ENCODE data around the gene ITGA3.

ITGA3 gene

GRCh38 chr17:50072925-50073324 lies 17.0 kb downstream of the ITGA3 start:
- no peak for DNase-seq (ENCODE audit: low read depth)

DNA sequence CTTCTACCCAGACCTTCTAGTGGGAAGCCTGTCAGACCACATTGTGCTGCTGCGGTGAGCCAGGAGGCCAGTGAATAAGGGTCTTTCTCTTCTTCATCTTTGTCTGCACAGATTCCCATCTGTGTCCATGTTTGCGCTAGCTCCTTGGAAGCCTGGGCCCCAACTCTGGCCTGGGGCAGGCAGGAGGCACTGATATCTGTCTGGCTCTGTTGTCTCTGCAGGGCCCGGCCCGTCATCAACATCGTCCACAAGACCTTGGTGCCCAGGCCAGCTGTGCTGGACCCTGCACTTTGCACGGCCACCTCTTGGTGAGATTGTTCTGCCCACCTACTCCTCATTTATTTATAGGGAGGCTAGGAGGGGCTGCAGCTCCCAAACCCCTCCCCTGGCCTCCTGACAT lies 18.3 kb downstream of the ITGA3 start:
- TF ChIP-seq, protein P1, sequence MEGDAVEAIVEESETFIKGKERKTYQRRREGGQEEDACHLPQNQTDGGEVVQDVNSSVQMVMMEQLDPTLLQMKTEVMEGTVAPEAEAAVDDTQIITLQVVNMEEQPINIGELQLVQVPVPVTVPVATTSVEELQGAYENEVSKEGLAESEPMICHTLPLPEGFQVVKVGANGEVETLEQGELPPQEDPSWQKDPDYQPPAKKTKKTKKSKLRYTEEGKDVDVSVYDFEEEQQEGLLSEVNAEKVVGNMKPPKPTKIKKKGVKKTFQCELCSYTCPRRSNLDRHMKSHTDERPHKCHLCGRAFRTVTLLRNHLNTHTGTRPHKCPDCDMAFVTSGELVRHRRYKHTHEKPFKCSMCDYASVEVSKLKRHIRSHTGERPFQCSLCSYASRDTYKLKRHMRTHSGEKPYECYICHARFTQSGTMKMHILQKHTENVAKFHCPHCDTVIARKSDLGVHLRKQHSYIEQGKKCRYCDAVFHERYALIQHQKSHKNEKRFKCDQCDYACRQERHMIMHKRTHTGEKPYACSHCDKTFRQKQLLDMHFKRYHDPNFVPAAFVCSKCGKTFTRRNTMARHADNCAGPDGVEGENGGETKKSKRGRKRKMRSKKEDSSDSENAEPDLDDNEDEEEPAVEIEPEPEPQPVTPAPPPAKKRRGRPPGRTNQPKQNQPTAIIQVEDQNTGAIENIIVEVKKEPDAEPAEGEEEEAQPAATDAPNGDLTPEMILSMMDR (IDR thresholded peaks at IDR 0.05; ENCODE audit: low read depth, low read length): no peak
- TF ChIP-seq POLR2A (IDR thresholded peaks at IDR 0.05; ENCODE audit: extremely low read depth, insufficient read length) (no peak), MYC (IDR thresholded peaks at IDR 0.05; ENCODE audit: low read depth, low read length) (no peak)
- TF ChIP-seq, protein P2, sequence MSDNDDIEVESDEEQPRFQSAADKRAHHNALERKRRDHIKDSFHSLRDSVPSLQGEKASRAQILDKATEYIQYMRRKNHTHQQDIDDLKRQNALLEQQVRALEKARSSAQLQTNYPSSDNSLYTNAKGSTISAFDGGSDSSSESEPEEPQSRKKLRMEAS (IDR thresholded peaks at IDR 0.05; ENCODE audit: low read depth, low read length): no peak
- DNase-seq (ENCODE audit: low read depth): no peak
- H3K4me3 ChIP-seq (ENCODE audit: low read depth, low read length): no peak overlapping the region

More at GRCh38 chr17:50072925-50073324, 17.0 kb downstream of the ITGA3 start:
- no peak overlapping the region for H3K4me3 ChIP-seq (ENCODE audit: low read depth, low read length)
- TF ChIP-seq MYC (IDR thresholded peaks at IDR 0.05; ENCODE audit: low read depth, low read length) (no peak), POLR2A (IDR thresholded peaks at IDR 0.05; ENCODE audit: extremely low read depth, insufficient read length) (no peak)
- TF ChIP-seq, protein P2 (IDR thresholded peaks at IDR 0.05; ENCODE audit: low read depth, low read length): no peak
- TF ChIP-seq, protein P1 (IDR thresholded peaks at IDR 0.05; ENCODE audit: low read depth, low read length): no peak

GRCh38 chr17:50075446-50076032 lies 19.6 kb downstream of the ITGA3 start:
- DNase-seq (ENCODE audit: low read depth): no peak
- no peak overlapping the region for H3K4me3 ChIP-seq (ENCODE audit: low read depth, low read length)
- TF ChIP-seq, protein P1 (IDR thresholded peaks at IDR 0.05; ENCODE audit: low read depth, low read length): no peak
- TF ChIP-seq, protein P2 (IDR thresholded peaks at IDR 0.05; ENCODE audit: low read depth, low read length): no peak
- no peak for TF ChIP-seq POLR2A (IDR thresholded peaks at IDR 0.05; ENCODE audit: extremely low read depth, insufficient read length)
- TF ChIP-seq MYC (IDR thresholded peaks at IDR 0.05; ENCODE audit: low read depth, low read length): no peak

GRCh38 chr17:50076221-50076590 lies 20.3 kb downstream of the ITGA3 start:
- no peak overlapping the region for H3K4me3 ChIP-seq (ENCODE audit: low read depth, low read length)
- no peak for DNase-seq (ENCODE audit: low read depth)
- TF ChIP-seq MYC (IDR thresholded peaks at IDR 0.05; ENCODE audit: low read depth, low read length): no peak
- TF ChIP-seq, protein P1 (IDR thresholded peaks at IDR 0.05; ENCODE audit: low read depth, low read length): no peak
- no peak for TF ChIP-seq POLR2A (IDR thresholded peaks at IDR 0.05; ENCODE audit: extremely low read depth, insufficient read length)
- TF ChIP-seq, protein P2 (IDR thresholded peaks at IDR 0.05; ENCODE audit: low read depth, low read length): no peak

GRCh38 chr17:50076591-50077235 lies 20.8 kb downstream of the ITGA3 start:
- no peak overlapping the region for H3K4me3 ChIP-seq (ENCODE audit: low read depth, low read length)
- no peak for DNase-seq (ENCODE audit: low read depth)
- TF ChIP-seq POLR2A (IDR thresholded peaks at IDR 0.05; ENCODE audit: extremely low read depth, insufficient read length): no peak
- TF ChIP-seq MYC (IDR thresholded peaks at IDR 0.05; ENCODE audit: low read depth, low read length): no peak
- TF ChIP-seq, protein P2 (IDR thresholded peaks at IDR 0.05; ENCODE audit: low read depth, low read length): no peak
- TF ChIP-seq, protein P1 (IDR thresholded peaks at IDR 0.05; ENCODE audit: low read depth, low read length): no peak

All from NB4 (cell line).